Breast epithelium (tissue), 4 donors: ENCODE data around the gene LRP1. TPM values are rescaled to one million over a fixed set of nuclear protein-coding genes. Genes with fewer than 3 reads are reported as not detected.
A peak's percentile ranks its signal among the peaks of the same experiment; 100 is the strongest.

ENCODE experiments used
- DNase-seq, 2 donors: peaks; one replicate each; pipeline ENCODE4 v3.0.0-alpha.2; 2019; ENCODE audit warnings: low spot score in 2 of 2
- H3K27ac ChIP-seq, 2 donors: fragments of 200-600 bp; sonication (generic) in 1 of 2; one replicate each; pipeline ENCODE4 v1.5.1; 2016 to 2019; ENCODE audit warnings: mild to moderate bottlenecking in 1 of 2
- H3K27me3 ChIP-seq, 2 donors: fragments of 200-600 bp; sonication (generic) in 1 of 2; one replicate each; pipeline versions ENCODE4 v1.5.1 to v1.6.0; 2017 to 2019; ENCODE audit warnings: control low read depth in 1 of 2, mild to moderate bottlenecking in 1 of 2
- H3K36me3 ChIP-seq: fragments of 200-600 bp; one replicate; pipeline ENCODE4 v1.5.1; 2019
- H3K4me1 ChIP-seq, 2 donors: fragments of 200-600 bp; sonication (generic); one replicate each; pipeline ENCODE4 v1.5.1; 2016 to 2019; ENCODE audit warnings: control low read depth in 1 of 2
- H3K4me3 ChIP-seq, 3 donors: fragments of 200-600 bp; sonication (generic); 1 replicate in 2 of 3; 2 replicates in 1 of 3; pipeline ENCODE4 v1.5.1; 2016 to 2019; ENCODE audit warnings: mild to moderate bottlenecking in 3 of 3, moderate library complexity in 2 of 3
- H3K9me3 ChIP-seq, 2 donors: fragments of 200-600 bp; sonication (generic) in 1 of 2; one replicate each; pipeline ENCODE4 v1.5.1; 2016 to 2019; ENCODE audit warnings: control low read depth in 1 of 2
- POLR2A ChIP-seq: fragments of 450-650 bp; IDR thresholded peaks from one replicate; pipeline ENCODE4 v1.6.1; 2016; ENCODE audit warnings: antibody characterized with exemption, mild to moderate bottlenecking, moderate library complexity
- POLR2AphosphoS5 ChIP-seq, 3 donors: sonication (generic); formaldehyde crosslinking; IDR thresholded peaks; one replicate each; pipeline ENCODE4 v1.6.1; 2017; ENCODE audit warnings: antibody characterized with exemption in 3 of 3
- intact Hi-C: fragments of 100-400 bp; cut with DNase I; formaldehyde crosslinking; loops from one replicate; pipeline ENCODE4 v1.15.1; 2023; ENCODE audit warnings: low total_unique reads
- total RNA-seq, 3 donors: library from RNA; depleted of rRNA; stranded (reverse); fragments of >200 nt; gene quantifications; one replicate each; pipeline ENCODE4 v1.1.0, GENCODE V29; 2016
- TF ChIP-seq, protein P1 (sequence below), 3 donors: fragments of 450-650 bp; IDR thresholded peaks; one replicate each; pipeline ENCODE4 v1.5.1; 2016 to 2017; ENCODE audit warnings: antibody characterized with exemption in 3 of 3, mild to moderate bottlenecking in 3 of 3, moderate library complexity in 3 of 3

Gene LRP1
- total RNA-seq, 3 donors from 2014 or later = 102 to 894 (median 240) TPM

DNA sequence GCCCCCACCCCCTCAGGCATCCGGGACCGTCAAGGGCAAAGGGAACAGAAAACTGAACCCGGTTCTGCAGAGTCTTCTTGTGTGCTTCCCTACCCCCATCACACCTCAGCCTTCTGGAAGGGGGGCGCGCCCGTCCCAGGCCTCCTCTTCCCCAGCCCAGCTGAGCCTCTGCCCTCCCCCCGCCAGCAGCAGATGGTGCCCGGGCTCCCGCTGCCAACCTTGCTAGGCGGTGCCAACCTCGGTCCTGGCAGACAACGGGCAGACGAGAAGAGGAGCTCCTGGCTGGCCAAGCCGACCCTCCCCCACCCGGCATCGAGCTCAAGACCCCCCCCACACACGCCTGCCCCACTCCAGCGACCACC is 114.0 kb downstream of the LRP1 start:
- intact Hi-C loops = loop anchor here (10.0 kb wide), 1 partner anchor 1112 kb away; no protein-coding TSS in a partner anchor
- TF ChIP-seq POLR2AphosphoS5 (IDR thresholded peaks at IDR 0.05) = no peak
- no peak for TF ChIP-seq POLR2A
- TF ChIP-seq, protein P1, sequence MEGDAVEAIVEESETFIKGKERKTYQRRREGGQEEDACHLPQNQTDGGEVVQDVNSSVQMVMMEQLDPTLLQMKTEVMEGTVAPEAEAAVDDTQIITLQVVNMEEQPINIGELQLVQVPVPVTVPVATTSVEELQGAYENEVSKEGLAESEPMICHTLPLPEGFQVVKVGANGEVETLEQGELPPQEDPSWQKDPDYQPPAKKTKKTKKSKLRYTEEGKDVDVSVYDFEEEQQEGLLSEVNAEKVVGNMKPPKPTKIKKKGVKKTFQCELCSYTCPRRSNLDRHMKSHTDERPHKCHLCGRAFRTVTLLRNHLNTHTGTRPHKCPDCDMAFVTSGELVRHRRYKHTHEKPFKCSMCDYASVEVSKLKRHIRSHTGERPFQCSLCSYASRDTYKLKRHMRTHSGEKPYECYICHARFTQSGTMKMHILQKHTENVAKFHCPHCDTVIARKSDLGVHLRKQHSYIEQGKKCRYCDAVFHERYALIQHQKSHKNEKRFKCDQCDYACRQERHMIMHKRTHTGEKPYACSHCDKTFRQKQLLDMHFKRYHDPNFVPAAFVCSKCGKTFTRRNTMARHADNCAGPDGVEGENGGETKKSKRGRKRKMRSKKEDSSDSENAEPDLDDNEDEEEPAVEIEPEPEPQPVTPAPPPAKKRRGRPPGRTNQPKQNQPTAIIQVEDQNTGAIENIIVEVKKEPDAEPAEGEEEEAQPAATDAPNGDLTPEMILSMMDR (IDR thresholded peaks at IDR 0.05) = no peak
- no peaks in the 10 kb centered on the region for H3K36me3 ChIP-seq
- peak overlapping the region in 1 of 2 donors; percentile 32 for H3K27ac ChIP-seq
- peaks cover 3 to 35% of the 10 kb centered on the region in 2 donors for H3K27me3 ChIP-seq
- no peaks in the 10 kb centered on the region for H3K9me3 ChIP-seq
- H3K4me3 ChIP-seq = peak overlapping the region in 2 of 3 donors; percentile 52 to 67
- peaks cover 19 to 22% of the 10 kb centered on the region in 2 donors for H3K4me1 ChIP-seq
- DNase-seq = peak in 1 of 2 donors; percentile 60

DNA sequence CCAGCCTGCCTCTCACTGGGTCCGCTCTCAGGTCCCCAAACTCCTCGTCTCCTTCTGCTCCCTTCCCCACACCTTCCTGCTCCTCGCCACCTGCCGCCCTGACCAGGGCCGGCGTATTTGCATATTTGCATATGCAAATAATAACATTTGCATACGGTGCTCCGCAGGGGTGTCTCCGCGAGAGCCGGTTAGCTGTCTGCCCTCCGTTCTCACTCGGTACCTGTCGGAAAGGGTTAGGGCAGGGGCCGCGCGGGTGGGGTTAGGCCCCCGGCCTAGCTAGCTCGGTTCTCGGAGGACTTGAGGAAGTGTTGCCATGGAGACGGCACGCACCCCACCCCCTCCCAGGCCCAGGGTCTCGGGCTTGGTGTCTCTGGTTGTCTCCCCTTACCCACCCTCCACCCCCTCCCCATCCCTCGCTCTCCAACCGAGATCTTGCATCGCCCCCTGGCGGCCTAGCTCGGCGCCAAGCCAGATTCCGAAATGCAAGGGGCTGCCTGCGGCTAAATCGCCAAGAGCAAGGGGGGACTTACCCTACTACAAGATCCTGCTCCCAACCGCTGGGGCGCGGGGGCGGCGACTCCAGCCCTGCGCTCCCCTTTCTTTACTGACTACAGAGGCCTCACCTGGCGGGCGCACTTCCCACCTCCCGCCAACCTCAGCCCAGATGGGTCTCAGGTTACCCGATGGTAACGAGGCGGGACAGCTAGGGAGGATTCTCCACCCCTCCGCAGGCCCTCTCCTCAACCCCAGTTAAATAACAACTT is 114.6 kb downstream of the LRP1 start:
- Histone ChIP-seq H3K27ac (peak overlapping the region in 1 of 2 donors; percentile 32), H3K4me1 (peaks cover 19 to 20% of the 10 kb centered on the region in 2 donors), H3K9me3 (no peaks in the 10 kb centered on the region), H3K36me3 (no peaks in the 10 kb centered on the region), H3K27me3 (peaks cover 3 to 35% of the 10 kb centered on the region in 2 donors), H3K4me3 (peak overlapping the region; percentile 23 to 67 (median 52))
- DNase-seq = peak in 1 of 2 donors; percentile 41
- intact Hi-C loops = loop anchor here (10.0 kb wide), 1 partner anchor 1112 kb away; no protein-coding TSS in a partner anchor
- TF ChIP-seq, protein P1 (IDR thresholded peaks at IDR 0.05) = peak; percentile 1 to 21 (median 17)
- TF ChIP-seq POLR2A = no peak

- H3K4me3 ChIP-seq = peak overlapping the region; percentile 23 to 67 (median 52)
- H3K27me3 ChIP-seq = peaks cover 0 to 32% of the 10 kb centered on the region in 2 donors
- intact Hi-C loops = loop anchor here (10.0 kb wide), 1 partner anchor 1111 kb away; no protein-coding TSS in a partner anchor
Measured at GRCh38 chr12:57243521-57244311, 115.4 kb downstream of the LRP1 start.

GRCh38 chr12:57244312-57244696 is 116.0 kb downstream of the LRP1 start:
- Histone ChIP-seq H3K4me1 (peaks cover 13 to 19% of the 10 kb centered on the region in 2 donors), H3K4me3 (no peak overlapping the region), H3K27me3 (peaks cover 0 to 30% of the 10 kb centered on the region in 2 donors), H3K9me3 (no peaks in the 10 kb centered on the region), H3K27ac (no peak overlapping the region), H3K36me3 (no peaks in the 10 kb centered on the region)
- TF ChIP-seq, protein P1 (IDR thresholded peaks at IDR 0.05) = no peak
- intact Hi-C loops = loop anchor here (10.0 kb wide), 1 partner anchor 1110 kb away; no protein-coding TSS in a partner anchor
- no peak for DNase-seq

More at GRCh38 chr12:57243521-57244311, 115.4 kb downstream of the LRP1 start:
- peak; percentile 58 to 79 for DNase-seq
- H3K36me3 ChIP-seq = no peaks in the 10 kb centered on the region
- no peak for TF ChIP-seq POLR2A
- TF ChIP-seq, protein P1 (IDR thresholded peaks at IDR 0.05) = peak; percentile 59 to 71 (median 65)
- TF ChIP-seq POLR2AphosphoS5 (IDR thresholded peaks at IDR 0.05) = no peak
- peaks cover 13 to 19% of the 10 kb centered on the region in 2 donors for H3K4me1 ChIP-seq
- H3K9me3 ChIP-seq = no peaks in the 10 kb centered on the region
- no peak overlapping the region for H3K27ac ChIP-seq
